Transverse colon (tissue), 3 donors: ENCODE results near the gene CCDC12.

Source experiments
- EP300 ChIP-seq: sonication (generic); formaldehyde crosslinking; IDR thresholded peaks from one replicate; pipeline ENCODE4 v1.6.1; 2017; ENCODE audit warnings: antibody characterized with exemption, low read depth
- POLR2A ChIP-seq: fragments of 450-650 bp; IDR thresholded peaks from one replicate; pipeline ENCODE4 v1.6.1; 2016; ENCODE audit warnings: antibody characterized with exemption, mild to moderate bottlenecking, moderate library complexity
- TF ChIP-seq, protein P1 (sequence below), 5 experiments: fragments of 200-600 bp in 3 of 5; fragments of 450-650 bp in 2 of 5; sonication (generic) in 3 of 5; IDR thresholded peaks; 1 replicate in 2 of 5; 2 replicates in 3 of 5; pipeline ENCODE4 v1.5.1; 2016 to 2017; ENCODE audit warnings: antibody characterized with exemption in 5 of 5, inconsistent platforms in 3 of 5, mild to moderate bottlenecking in 2 of 5, moderate library complexity in 1 of 5

DNA sequence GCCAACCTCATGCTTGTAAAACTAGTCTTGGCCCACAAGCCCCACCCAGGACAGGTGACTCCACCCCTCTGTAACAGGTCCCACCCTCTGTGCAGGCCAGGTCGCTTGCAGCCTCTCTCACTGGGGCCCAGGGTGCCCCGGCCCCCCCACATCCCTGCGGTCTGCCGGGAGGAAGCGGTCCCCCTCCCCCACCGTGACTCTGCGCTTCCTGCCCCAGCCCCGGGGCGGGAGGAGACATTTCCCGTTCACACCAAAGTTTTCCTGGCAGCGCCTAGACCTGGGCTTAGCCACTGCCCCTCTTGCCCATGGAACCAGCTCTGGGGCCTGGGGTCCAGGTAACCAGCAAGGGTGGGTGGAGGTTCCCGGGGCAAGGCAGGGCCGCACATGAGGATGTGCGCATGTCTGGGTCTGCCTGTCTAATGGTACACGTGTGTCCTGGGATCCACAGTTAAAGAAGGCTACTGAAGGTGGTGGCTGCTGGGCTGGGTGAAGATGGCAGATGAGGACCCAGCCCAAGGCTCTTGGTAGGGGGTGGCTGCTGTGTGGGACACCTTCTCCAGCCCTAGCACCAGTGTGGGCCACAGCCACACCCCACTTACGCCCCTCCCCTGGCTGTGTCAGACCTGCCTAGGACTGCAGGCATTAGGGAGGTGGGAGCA, 11.3 kb upstream of the CCDC12 start:
- TF ChIP-seq, protein P1, sequence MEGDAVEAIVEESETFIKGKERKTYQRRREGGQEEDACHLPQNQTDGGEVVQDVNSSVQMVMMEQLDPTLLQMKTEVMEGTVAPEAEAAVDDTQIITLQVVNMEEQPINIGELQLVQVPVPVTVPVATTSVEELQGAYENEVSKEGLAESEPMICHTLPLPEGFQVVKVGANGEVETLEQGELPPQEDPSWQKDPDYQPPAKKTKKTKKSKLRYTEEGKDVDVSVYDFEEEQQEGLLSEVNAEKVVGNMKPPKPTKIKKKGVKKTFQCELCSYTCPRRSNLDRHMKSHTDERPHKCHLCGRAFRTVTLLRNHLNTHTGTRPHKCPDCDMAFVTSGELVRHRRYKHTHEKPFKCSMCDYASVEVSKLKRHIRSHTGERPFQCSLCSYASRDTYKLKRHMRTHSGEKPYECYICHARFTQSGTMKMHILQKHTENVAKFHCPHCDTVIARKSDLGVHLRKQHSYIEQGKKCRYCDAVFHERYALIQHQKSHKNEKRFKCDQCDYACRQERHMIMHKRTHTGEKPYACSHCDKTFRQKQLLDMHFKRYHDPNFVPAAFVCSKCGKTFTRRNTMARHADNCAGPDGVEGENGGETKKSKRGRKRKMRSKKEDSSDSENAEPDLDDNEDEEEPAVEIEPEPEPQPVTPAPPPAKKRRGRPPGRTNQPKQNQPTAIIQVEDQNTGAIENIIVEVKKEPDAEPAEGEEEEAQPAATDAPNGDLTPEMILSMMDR (IDR thresholded peaks at IDR 0.05), result no peak
- TF ChIP-seq EP300, result no peak
- TF ChIP-seq POLR2A, result no peak
